ENCODE data around the gene CCDC167. TPM values are rescaled to one million over a fixed set of nuclear protein-coding genes. Genes with fewer than 3 reads are reported as not detected.

CCDC167 gene
- total RNA-seq, 1 experiment from 2014 or later, result 31.5 TPM

GRCh38 chr6:37480951-37481534, 18.6 kb downstream of the CCDC167 start:
- BruUV-seq (replicated peaks), result no TSS peak
- ChIA-PET POLR2A (ENCODE audit: low non-redundant PET) (interaction anchor here (0.6 kb wide), 1 partner anchor 139 kb away, joined by 6 read pairs; no protein-coding TSS in a partner anchor), CTCF (interaction anchor here (0.5 kb wide), 1 partner anchor 97 kb away, joined by 4 read pairs; no protein-coding TSS in a partner anchor)
- no peak for DNase-seq (ENCODE audit: low spot score)
- H3K27me3 ChIP-seq (replicated peaks; ENCODE audit: insufficient read depth, low read depth, low read length, poor library complexity), result no peaks in the 10 kb centered on the region
- H3K27ac ChIP-seq (ENCODE audit: low read depth, low read length, poor library complexity, severe bottlenecking), result no peak overlapping the region
- H3K4me1 ChIP-seq (ENCODE audit: insufficient read depth, low read length, poor library complexity, severe bottlenecking), result no peaks in the 10 kb centered on the region
- no peaks in the 10 kb centered on the region for H3K9me3 ChIP-seq (ENCODE audit: low read depth, low read length, poor library complexity, severe bottlenecking)
- intact Hi-C loops (cut with micrococcal nuclease; ENCODE audit: unreplicated experiment), result loop anchor here (10.0 kb wide), 1 partner anchor 1094 kb away; no protein-coding TSS in a partner anchor
- no peak for TF ChIP-seq CTCF (conservative IDR thresholded peaks at IDR 0.05; ENCODE audit: low read depth, low read length)
- H3K4me3 ChIP-seq (ENCODE audit: low read depth, low read length, poor library complexity, severe bottlenecking), result no peak overlapping the region
- H3K36me3 ChIP-seq (ENCODE audit: insufficient read depth, low read length, poor library complexity, severe bottlenecking), result peaks cover 6% of the 10 kb centered on the region

- H3K4me1 ChIP-seq (ENCODE audit: insufficient read depth, low read length, poor library complexity, severe bottlenecking), result no peaks in the 10 kb centered on the region
- BruUV-seq (replicated peaks), result no TSS peak
- CTCF ChIA-PET, result no interaction called here
These were observed 19.5 kb downstream of the CCDC167 start for GRCh38 chr6:37480118-37480736.

GRCh38 chr6:37479266-37479854, 20.3 kb downstream of the CCDC167 start:
- no peak overlapping the region for H3K27ac ChIP-seq (ENCODE audit: low read depth, low read length, poor library complexity, severe bottlenecking)
- no peaks in the 10 kb centered on the region for H3K4me1 ChIP-seq (ENCODE audit: insufficient read depth, low read length, poor library complexity, severe bottlenecking)
- ChIA-PET POLR2A (ENCODE audit: low non-redundant PET) (no interaction called here), CTCF (no interaction called here)
- H3K27me3 ChIP-seq (replicated peaks; ENCODE audit: insufficient read depth, low read depth, low read length, poor library complexity), result no peaks in the 10 kb centered on the region
- no TSS peak for BruUV-seq (replicated peaks)
- intact Hi-C loops (cut with micrococcal nuclease; ENCODE audit: unreplicated experiment), result no loop called here
- peaks cover 9% of the 10 kb centered on the region for H3K36me3 ChIP-seq (ENCODE audit: insufficient read depth, low read length, poor library complexity, severe bottlenecking)
- TF ChIP-seq EZH2 (IDR thresholded peaks at IDR 0.05; ENCODE audit: borderline replicate concordance, low read depth, low read length, poor library complexity, severe bottlenecking) (no peak), CTCF (conservative IDR thresholded peaks at IDR 0.05; ENCODE audit: low read depth, low read length) (no peak)
- no peaks in the 10 kb centered on the region for H3K9me3 ChIP-seq (ENCODE audit: low read depth, low read length, poor library complexity, severe bottlenecking)
- H3K4me3 ChIP-seq (ENCODE audit: low read depth, low read length, poor library complexity, severe bottlenecking), result no peak overlapping the region
- no peak for DNase-seq (ENCODE audit: low spot score)

More at GRCh38 chr6:37480118-37480736, 19.5 kb downstream of the CCDC167 start:
- Histone ChIP-seq H3K27me3 (replicated peaks; ENCODE audit: insufficient read depth, low read depth, low read length, poor library complexity) (no peaks in the 10 kb centered on the region), H3K4me3 (ENCODE audit: low read depth, low read length, poor library complexity, severe bottlenecking) (no peak overlapping the region), H3K36me3 (ENCODE audit: insufficient read depth, low read length, poor library complexity, severe bottlenecking) (peaks cover 6% of the 10 kb centered on the region), H3K9me3 (ENCODE audit: low read depth, low read length, poor library complexity, severe bottlenecking) (no peaks in the 10 kb centered on the region), H3K27ac (ENCODE audit: low read depth, low read length, poor library complexity, severe bottlenecking) (no peak overlapping the region)
- no peak for DNase-seq (ENCODE audit: low spot score)
- TF ChIP-seq EZH2 (IDR thresholded peaks at IDR 0.05; ENCODE audit: borderline replicate concordance, low read depth, low read length, poor library complexity, severe bottlenecking) (no peak), CTCF (conservative IDR thresholded peaks at IDR 0.05; ENCODE audit: low read depth, low read length) (no peak)
- POLR2A ChIA-PET (ENCODE audit: low non-redundant PET), result interaction anchor here (0.6 kb wide), 1 partner anchor 140 kb away, joined by 6 read pairs; no protein-coding TSS in a partner anchor
- intact Hi-C loops (cut with micrococcal nuclease; ENCODE audit: unreplicated experiment), result loop anchor here (10.0 kb wide), 1 partner anchor 1095 kb away; no protein-coding TSS in a partner anchor

Data from A673 (cell line).